GM19238 (cell line): ENCODE measurements around the gene ATP5F1D.
A peak's percentile ranks its signal among the peaks of the same experiment; 100 is the strongest.

ENCODE experiments used
- DNase-seq: peaks from one replicate; pipeline ENCODE4 v3.0.0; 2011; ENCODE audit warnings: low spot score; ENCODE audit not compliant: insufficient read length

Gene ATP5F1D

DNA sequence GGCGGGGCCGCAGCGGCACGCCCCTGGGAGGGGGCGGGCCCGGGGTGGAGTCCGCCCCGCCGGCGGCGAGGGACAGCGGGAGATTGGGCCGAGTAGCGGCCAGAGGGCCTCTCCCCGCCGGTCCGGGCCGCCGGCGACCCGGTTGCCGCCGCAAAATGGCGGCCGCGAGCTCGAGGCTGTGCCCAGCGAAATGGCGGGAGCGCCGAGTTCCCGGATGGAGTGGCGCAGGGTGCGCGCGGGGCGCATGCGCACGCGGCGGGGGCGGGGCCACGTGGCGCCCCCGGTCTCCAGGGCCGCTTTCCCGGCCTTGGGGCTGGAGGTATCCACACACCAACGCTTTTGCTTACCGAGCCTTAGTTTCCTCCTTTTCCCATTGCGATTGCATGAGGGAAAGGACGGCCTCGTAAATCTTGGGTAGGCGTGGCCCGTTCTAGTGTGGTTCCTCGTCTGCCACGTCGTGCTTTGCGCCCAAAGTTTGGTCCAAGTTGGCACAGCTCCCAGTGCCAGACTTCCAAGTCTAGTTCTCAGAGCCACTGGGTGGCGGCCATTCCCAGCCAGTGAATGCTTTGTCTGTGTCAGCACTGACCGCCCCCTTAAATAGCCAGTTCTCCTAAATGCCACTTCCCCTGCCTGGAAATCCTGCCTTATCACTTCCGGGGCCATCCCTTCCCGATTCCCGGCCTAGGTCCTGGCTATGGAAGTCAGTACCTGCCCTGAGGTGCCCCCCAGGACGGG lies 28.1 kb downstream of the ATP5F1D start:
- DNase-seq: peak; percentile 96

GRCh38 chr19:1270213-1270853 lies 28.8 kb downstream of the ATP5F1D start:
- DNase-seq: no peak

DNA sequence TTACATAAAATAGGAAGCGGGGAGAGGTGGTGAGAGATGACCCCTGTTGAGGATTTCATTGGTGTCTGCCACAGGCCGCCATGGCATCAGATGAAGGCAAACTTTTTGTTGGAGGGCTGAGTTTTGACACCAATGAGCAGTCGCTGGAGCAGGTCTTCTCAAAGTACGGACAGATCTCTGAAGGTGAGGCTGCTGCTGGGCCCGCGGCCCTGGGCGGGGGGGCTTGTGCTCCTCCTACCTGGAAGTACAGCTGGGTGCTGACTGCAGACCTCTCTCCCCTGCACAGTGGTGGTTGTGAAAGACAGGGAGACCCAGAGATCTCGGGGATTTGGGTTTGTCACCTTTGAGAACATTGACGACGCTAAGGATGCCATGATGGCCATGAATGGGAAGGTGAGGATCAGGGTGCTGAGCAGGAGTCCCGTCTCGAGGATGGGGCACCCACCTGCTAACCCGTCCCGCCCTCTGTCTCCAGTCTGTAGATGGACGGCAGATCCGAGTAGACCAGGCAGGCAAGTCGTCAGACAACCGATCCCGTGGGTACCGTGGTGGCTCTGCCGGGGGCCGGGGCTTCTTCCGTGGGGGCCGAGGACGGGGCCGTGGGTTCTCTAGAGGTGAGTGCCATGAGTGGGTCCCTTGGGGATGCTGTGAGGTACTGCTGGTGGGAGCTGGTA lies 29.4 kb downstream of the ATP5F1D start:
- DNase-seq: no peak

GRCh38 chr19:1271528-1272422 lies 30.2 kb downstream of the ATP5F1D start:
- DNase-seq: no peak

DNA sequence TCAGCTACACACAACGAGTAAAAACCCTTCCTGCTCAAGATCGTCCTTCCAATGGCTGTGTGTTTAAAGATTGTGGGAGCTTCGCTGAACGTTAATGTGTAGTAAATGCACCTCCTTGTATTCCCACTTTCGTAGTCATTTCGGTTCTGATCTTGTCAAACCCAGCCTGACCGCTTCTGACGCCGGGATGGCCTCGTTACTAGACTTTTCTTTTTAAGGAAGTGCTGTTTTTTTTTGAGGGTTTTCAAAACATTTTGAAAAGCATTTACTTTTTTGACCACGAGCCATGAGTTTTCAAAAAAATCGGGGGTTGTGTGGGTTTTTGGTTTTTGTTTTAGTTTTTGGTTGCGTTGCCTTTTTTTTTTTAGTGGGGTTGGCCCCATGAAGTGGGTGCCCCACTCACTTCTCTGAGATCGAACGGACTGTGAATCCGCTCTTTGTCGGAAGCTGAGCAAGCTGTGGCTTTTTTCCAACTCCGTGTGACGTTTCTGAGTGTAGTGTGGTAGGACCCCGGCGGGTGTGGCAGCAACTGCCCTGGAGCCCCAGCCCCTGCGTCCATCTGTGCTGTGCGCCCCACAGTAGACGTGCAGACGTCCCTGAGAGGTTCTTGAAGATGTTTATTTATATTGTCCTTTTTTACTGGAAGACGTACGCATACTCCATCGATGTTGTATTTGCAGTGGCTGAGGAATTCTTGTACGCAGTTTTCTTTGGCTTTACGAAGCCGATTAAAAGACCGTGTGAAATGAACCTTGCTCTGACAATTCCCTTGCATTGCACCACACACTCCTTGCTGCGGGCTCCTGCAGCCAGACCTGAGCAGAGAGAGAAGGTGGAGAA lies 31.1 kb downstream of the ATP5F1D start:
- no peak for DNase-seq

DNA sequence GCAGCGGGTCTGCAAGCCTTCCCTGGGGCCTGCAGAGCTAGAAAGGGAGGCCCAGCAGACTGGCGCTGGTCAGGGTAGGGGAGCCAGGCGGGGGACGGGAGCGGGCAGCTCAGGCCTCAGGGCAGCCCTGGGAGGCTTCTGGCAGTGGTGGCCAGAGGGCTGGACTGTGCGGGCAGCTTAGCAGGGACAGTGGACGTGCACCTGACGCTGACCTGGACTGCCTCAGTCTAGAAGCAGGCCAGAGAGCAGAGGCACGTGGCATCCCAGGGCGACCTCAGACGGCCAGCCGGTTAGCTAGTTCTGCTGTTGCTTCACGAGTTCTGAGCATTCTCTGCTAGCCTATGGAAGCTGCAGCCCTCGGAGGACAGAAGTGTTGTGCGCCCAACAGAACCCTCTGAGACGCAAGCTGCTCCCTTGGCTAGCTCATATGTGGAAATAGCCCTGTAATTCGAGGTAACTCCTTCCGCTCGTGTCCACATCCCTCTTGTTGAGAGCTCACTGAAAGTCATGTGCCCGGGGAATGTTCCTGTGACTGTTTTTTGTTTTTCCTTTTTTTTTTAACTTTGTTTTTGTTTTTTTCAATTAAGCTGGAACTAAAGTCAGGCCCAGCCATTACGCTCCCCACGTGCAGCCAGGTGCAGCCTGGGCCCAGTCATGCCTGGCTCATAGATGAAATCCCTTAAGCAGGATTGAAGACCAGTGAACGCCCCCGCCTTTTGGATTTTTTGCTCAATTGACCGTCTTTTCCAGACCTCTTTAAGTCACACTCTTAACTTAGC lies 31.9 kb downstream of the ATP5F1D start:
- DNase-seq: no peak

GRCh38 chr19:1274081-1274851 lies 32.7 kb downstream of the ATP5F1D start:
- DNase-seq: no peak

DNA sequence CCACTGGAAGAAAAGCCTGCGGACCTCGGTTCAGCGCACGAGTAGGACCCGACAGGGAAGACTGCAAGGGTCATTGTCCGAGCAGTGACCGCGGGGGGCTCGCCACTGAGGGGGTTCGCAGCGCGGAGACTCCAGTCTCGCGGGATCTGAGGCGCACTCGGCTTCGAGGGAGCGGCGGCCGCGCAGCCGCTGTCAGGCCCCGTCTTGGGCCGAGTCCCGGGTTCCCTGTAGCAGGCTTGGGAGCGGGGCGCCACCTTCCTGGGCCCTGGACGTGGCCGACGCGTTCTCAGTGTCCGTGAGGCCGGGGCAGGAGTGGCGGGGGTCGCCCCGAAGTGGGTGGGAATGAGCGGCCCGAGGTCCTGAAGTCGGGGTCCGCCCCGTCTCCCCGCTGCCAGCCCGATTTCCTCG lies 33.3 kb downstream of the ATP5F1D start:
- no peak for DNase-seq

DNA sequence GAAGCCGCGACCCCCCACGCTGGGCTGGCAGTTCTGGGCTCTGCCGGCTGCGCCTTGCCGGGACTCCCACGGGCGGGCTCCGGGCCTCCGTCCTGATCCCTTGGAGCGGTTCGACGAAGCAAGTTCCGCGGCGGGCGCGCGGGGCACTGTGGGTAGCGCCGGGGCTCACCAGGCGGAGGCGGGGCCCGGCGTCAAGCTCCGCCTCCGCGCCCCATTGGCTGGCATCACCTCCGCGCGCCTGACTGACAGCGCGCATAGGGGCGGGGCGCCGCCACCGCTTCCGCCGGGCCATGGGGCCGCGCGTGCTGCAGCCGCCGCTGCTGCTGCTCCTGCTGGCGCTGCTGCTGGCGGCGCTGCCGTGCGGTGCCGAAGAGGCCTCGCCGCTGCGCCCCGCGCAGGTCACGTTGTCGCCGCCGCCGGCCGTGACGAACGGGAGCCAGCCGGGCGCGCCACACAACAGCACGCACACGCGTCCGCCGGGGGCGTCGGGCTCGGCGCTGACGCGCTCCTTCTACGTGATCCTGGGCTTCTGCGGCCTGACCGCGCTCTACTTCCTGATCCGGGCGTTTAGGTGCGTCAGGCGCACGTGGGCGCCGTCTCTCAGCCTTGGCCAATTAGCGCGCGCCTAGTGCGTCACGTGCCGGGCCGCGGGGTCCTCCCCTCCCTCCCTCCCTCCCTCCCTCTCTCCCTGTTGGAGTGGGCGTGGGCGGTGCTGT lies 33.9 kb downstream of the ATP5F1D start, which contains the start of gene FAM174C:
Gene FAM174C, plus strand, starts transcription at position 271 of the 716 bp plus-strand sequence. Its CDS starts 20 bp downstream, at position 291.
- DNase-seq: peak; percentile 99

- no peak for DNase-seq
Measured at GRCh38 chr19:1275976-1276627, 34.6 kb downstream of the ATP5F1D start.

DNA sequence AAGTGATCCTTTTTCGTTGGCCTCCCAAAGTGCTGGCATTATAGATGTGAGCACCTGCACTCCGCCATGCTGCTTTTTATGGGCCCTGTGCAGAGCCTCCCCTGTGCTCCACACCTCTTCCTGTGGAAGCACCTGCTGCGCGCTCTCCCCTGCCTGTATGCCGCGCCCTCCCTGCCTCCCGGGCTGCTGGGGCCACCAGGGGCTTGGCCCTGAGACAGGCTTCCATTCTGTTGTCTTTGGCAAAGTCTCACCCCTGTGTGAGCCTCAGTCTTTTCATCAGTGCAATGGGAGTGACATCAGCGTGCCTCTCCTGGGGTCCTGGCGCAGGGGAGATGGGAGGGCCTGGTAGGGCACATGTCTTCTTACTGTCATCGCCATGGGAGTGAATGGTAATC lies 35.1 kb downstream of the ATP5F1D start:
- DNase-seq: no peak

DNA sequence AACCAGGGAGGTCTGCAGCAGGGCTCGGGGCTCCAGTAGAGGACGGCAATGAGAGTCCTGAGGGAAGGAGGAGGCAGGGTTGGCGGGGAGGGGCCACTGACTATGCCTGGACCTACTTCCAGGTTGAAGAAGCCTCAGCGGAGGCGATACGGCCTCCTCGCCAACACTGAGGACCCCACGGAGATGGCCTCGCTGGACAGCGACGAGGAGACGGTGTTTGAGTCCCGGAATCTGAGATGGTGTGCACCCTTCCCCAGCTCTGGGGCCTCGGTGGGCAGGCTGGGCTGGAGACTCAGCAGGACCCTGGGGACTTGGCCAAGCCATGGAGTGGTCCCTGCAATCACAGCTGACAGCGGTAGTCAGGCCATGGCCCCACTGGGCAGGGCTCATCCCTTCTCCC lies 35.5 kb downstream of the ATP5F1D start:
- no peak for DNase-seq

DNA sequence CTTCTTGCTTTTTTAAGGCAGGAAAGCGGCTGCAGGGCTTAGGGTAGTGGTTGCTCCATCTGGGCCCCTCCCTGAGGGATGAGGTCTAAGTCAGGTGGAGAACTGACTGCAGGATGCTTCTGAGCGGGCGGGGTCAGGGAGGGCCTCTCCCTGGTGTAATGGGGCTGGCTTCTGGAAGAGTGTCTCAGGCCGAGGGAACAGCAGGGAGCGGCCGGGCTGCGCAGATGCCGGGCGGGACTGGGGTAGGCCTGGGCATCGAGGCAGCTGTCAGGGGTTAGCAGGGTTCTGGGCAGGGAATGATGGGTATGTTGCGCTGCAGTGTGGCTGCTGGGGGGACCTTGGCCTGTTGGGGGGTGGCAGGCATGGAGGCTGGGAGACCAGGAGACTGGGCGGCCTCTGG lies 36.5 kb downstream of the ATP5F1D start:
- DNase-seq: no peak

DNA sequence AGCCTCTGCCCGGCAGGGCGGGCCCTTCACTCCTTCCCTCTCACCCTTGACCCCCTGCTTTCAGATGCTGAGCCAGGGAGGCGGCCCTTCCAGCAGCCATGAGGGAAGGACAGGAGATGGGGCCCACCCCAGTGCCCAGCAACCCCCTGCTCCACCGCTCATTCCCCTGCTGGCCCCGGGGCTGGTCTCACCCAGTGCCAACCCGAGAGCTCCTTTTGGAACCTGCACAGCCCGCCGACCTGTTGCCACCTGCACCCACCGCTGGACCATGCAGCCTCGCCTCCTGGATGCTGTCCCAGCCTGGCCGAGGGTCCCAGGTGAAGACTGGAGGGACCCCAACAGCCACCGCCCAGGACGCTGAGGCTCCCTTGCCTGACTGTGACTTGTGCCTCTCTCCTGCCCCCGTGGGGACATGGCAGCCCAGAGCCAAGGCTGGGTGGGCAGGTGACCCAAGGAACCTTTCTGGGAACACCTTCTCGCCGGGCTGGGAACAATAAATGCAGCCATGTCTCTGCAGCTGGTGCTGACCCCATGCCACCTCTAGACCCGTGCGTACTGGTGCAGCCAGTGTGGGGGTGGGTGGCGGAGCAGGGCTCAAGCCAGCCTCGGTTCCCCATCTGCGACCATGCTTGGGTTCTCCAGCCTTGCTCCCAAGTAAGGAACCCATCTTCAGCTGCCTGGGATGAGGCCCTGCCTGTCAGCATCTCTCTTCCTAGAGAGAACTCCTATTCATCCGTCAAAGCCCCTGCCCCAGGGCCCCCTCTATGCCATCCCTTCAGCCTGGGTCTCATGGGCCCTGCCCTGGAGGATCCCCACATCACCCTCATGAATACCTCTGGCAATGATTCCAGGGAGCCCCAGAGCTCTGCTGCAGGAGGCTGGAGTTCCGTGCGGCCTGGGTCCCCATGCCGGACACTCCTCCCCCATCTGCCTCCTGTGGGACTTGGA lies 37.4 kb downstream of the ATP5F1D start:
- DNase-seq: no peak

GRCh38 chr19:1279782-1280341 lies 38.3 kb downstream of the ATP5F1D start:
- DNase-seq: peak; percentile 92
